ENCODE measurements around the gene PLET1. TPM values are rescaled to one million over a fixed set of nuclear protein-coding genes. Genes with fewer than 3 reads are reported as not detected.

PLET1 gene
- total and polyA plus RNA-seq, 2 donors (not counting 3 experiments of a cell fraction or from before 2014, with no cell fraction given): not detected

DNA sequence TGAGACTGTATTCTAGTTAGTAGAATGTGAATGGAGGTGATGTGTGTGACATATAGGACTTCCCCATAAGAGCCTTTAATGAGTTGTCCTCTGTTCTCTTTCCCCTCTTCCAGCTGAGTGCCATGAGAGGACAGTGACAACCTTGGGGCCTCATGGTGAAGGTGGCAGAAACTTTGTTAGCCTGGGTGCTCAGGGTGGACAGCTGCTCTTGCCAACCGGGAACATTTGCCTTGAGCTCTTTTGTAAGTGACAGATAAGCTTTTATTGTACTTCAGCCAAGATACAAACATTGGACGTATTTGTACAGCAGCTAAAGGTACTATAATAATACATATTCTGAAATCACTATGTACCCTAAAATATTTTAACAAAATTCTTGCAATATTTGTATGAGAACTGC, 33.0 kb upstream of the PLET1 start:
- TF ChIP-seq MYC (IDR thresholded peaks at IDR 0.05; ENCODE audit: low read depth, low read length) (no peak), FOS (IDR thresholded peaks at IDR 0.05; ENCODE audit: borderline replicate concordance, insufficient read depth, low read length) (no peak), POLR2AphosphoS5 (IDR thresholded peaks at IDR 0.05; ENCODE audit: insufficient read depth, low read depth, low read length) (no peak), POLR2A (IDR thresholded peaks at IDR 0.05; ENCODE audit: low read depth, low read length) (no peak), EZH2 (IDR thresholded peaks at IDR 0.05; ENCODE audit: borderline replicate concordance, low read depth, low read length, severe bottlenecking) (no peak), GATA2 (IDR thresholded peaks at IDR 0.05; ENCODE audit: insufficient read depth, insufficient read length, low read depth, low read length) (no peak), JUN (IDR thresholded peaks at IDR 0.05; ENCODE audit: borderline replicate concordance, insufficient read depth, insufficient read length, low read depth) (no peak)
- TF ChIP-seq, protein P1, sequence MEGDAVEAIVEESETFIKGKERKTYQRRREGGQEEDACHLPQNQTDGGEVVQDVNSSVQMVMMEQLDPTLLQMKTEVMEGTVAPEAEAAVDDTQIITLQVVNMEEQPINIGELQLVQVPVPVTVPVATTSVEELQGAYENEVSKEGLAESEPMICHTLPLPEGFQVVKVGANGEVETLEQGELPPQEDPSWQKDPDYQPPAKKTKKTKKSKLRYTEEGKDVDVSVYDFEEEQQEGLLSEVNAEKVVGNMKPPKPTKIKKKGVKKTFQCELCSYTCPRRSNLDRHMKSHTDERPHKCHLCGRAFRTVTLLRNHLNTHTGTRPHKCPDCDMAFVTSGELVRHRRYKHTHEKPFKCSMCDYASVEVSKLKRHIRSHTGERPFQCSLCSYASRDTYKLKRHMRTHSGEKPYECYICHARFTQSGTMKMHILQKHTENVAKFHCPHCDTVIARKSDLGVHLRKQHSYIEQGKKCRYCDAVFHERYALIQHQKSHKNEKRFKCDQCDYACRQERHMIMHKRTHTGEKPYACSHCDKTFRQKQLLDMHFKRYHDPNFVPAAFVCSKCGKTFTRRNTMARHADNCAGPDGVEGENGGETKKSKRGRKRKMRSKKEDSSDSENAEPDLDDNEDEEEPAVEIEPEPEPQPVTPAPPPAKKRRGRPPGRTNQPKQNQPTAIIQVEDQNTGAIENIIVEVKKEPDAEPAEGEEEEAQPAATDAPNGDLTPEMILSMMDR (IDR thresholded peaks at IDR 0.05; ENCODE audit: extremely low read depth in 1 of 2, insufficient read depth in 1 of 2, low read depth in 1 of 2, low read length in 2 of 2): no peak
- TF ChIP-seq, protein P2, sequence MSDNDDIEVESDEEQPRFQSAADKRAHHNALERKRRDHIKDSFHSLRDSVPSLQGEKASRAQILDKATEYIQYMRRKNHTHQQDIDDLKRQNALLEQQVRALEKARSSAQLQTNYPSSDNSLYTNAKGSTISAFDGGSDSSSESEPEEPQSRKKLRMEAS (IDR thresholded peaks at IDR 0.05; ENCODE audit: insufficient read depth, insufficient read length): no peak
- dilution Hi-C loops (cut with MboI; ENCODE audit: extremely low pct_ligation_motif_present, low sequenced_read_pairs) (no loop called here), intact Hi-C loops (cut with micrococcal nuclease) (loop anchor here (5.0 to 10.0 kb wide), 2 partner anchors 319 to 501 kb away; no protein-coding TSS in a partner anchor)
- Histone ChIP-seq H3K9me3 (replicated peaks; ENCODE audit: control insufficient read depth, insufficient read depth, low read length) (no peaks in the 10 kb centered on the region), H3K27me3 (ENCODE audit: control insufficient read depth in 2 of 2, insufficient read depth in 2 of 2, low read length in 2 of 2) (no peaks in the 10 kb centered on the region), H3K4me1 (ENCODE audit: control insufficient read depth, extremely low read depth, insufficient read depth, low read length) (peaks cover 29% of the 10 kb centered on the region), H2AFZ (ENCODE audit: low read depth, low read length) (no peak overlapping the region), H3K9ac (replicated peaks; ENCODE audit: extremely low read depth, insufficient read depth, low read length) (no peak overlapping the region), H3K27ac (ENCODE audit: insufficient read depth, low read depth, low read length) (peak overlapping the region; percentile 54), H3K9me1 (replicated peaks; ENCODE audit: control insufficient read depth, extremely low read depth, insufficient read depth, low read length) (no peaks in the 10 kb centered on the region), H3K4me3 (replicated peaks in 1 of 3; ENCODE audit: insufficient read depth in 1 of 3, low read depth in 1 of 3, low read length in 3 of 3) (no peak overlapping the region), H4K20me1 (replicated peaks; ENCODE audit: control insufficient read depth, extremely low read depth, insufficient read depth, low read length) (no peaks in the 10 kb centered on the region), H3K79me2 (ENCODE audit: control insufficient read depth, insufficient read depth, low read length) (no peaks in the 10 kb centered on the region), H3K36me3 (ENCODE audit: control insufficient read depth in 2 of 2, extremely low read depth in 1 of 2, insufficient read depth in 2 of 2, low read length in 2 of 2) (no peaks in the 10 kb centered on the region), H3K4me2 (ENCODE audit: insufficient read depth, low read length) (peak overlapping the region; percentile 40)
- ChIA-PET POLR2A (no interaction called here), CTCF (interaction anchor here (0.6 to 3.6 kb wide), 3 partner anchors 13 to 262 kb away, joined by 3 to 16 read pairs (median 10); no protein-coding TSS in a partner anchor)
- no TSS peak for BruUV-seq (replicated peaks)
- FAIRE-seq (no peak), DNase-seq (ENCODE audit: low read depth, low spot score) (no peak)

All from endothelial cell of umbilical vein (primary cell).